ENCODE data around the gene OR52R1.

- TF ChIP-seq CTCF (IDR thresholded peaks at IDR 0.05) (no peak), POLR2A (IDR thresholded peaks at IDR 0.05) (no peak), POLR2AphosphoS5 (IDR thresholded peaks at IDR 0.05) (no peak)
Measured at GRCh38 chr11:4798427-4799183, 5.6 kb downstream of the OR52R1 start.
